Vagina (tissue), 2 donors: Measurements from ENCODE around the gene SERPINB2.

Experiments used
- CTCF ChIP-seq, 3 experiments: fragments of 450-650 bp in 2 of 3; fragments of 200-600 bp in 1 of 3; sonication (generic) in 1 of 3; IDR thresholded peaks; one replicate each; pipeline ENCODE4 v1.5.1; 2017 to 2019; ENCODE audit warnings: antibody characterized with exemption in 3 of 3, mild to moderate bottlenecking in 2 of 3, moderate library complexity in 2 of 3
- POLR2A ChIP-seq, 2 donors: fragments of 450-650 bp; IDR thresholded peaks; one replicate each; pipeline ENCODE4 v1.6.1; 2017; ENCODE audit warnings: antibody characterized with exemption in 2 of 2, mild to moderate bottlenecking in 2 of 2, moderate library complexity in 2 of 2

- TF ChIP-seq CTCF (IDR thresholded peaks at IDR 0.05) (no peak), POLR2A (IDR thresholded peaks at IDR 0.05) (no peak)
Observed at GRCh38 chr18:63917817-63918216, 30.3 kb downstream of the SERPINB2 start.
